NCI-H146 (cell line): ENCODE measurements around the gene UAP1L1.

Source experiments
- DNase-seq: peaks from one replicate; lab custom pipeline; 2025; lab: John Stamatoyannopoulos, UW

Gene UAP1L1

DNA sequence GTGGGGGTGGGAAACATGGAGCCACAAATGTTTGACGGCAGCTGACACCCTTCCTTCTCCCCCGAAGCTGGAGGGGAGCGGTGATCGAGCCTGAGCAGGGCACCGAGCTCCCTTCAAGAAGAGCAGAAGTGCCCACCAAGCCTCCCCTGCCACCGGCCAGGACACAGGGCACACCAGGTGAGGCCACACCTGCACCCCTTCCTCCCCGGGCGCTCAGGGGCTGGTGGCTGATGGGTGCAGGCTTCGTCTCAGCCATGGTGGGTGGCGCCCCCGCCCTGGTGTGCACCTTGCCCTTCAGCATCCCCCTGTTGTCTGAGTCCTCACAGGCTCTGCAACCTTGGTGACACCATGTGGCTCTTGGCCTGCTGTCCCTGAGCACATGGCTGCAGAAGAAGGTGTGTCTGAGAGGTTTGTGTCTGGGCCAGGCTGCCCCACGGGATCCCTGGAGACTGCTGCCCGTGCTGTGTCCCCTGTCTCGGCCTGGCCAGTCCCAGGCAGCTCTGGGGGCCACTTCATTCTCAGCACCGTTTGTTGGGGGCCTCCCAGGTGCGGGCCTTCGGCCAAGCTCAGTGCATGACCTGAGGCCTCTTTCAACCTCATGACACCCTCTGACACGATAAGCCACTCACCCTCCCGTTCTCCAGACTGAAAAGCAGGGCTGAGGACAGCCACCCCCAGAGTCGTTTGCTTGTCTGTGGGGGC, 20.6 kb downstream of the UAP1L1 start:
- DNase-seq: no peak

DNA sequence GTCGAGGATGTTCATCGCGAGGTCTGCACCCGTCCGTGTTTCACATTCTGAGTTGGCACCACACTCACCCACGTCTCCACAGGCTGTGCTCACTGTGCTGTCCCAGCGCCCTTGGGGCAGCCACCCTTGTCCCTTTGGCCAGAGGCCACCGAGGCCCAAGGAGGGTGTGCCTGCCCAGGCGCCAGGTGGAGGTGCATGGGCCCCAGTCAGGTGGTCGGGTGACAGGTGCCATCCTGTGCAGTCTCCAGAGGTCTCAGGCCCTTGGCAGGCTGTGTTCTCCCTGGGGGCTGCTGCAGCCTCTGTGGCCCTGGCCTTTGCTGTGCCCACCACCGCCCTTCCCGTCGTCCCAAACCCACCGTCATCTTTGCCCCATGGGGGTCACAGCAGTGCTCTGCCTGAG, 21.9 kb downstream of the UAP1L1 start:
- DNase-seq: no peak

DNA sequence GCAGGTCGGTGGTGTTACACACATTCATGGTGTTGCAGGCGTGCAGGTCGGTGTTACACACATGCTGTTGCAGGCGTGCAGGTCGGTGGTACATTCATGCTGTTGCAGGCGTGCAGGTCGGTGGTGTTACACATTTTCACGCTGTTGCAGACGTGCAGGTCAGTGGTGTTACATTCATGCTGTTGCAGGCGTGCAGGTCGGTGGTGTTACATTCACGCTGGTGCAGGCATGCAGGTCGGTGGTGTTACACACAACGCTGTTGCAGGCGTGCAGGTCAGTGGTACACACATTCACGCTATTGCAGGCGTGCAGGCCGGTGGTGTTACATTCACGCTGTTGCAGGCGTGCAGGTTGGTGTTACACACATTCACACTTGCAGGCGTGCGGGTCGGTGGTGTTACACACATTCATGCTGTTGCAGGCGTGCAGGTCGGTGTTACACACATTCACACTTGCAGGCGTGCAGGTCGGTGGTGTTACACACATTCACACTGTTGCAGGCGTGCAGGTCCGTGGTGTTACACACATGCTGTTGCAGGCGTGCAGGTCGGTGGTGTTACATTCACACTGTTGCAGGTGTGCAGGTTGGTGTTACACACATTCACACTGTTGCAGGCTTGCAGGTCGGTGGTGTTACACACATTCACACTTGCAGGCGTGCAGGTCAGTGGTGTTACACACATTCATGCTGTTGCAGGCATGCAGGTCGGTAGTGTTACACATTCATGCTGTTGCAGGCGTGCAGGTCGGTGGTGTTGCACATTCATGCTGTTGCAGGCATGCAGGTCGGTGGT, 26.1 kb downstream of the UAP1L1 start:
- DNase-seq: no peak

DNA sequence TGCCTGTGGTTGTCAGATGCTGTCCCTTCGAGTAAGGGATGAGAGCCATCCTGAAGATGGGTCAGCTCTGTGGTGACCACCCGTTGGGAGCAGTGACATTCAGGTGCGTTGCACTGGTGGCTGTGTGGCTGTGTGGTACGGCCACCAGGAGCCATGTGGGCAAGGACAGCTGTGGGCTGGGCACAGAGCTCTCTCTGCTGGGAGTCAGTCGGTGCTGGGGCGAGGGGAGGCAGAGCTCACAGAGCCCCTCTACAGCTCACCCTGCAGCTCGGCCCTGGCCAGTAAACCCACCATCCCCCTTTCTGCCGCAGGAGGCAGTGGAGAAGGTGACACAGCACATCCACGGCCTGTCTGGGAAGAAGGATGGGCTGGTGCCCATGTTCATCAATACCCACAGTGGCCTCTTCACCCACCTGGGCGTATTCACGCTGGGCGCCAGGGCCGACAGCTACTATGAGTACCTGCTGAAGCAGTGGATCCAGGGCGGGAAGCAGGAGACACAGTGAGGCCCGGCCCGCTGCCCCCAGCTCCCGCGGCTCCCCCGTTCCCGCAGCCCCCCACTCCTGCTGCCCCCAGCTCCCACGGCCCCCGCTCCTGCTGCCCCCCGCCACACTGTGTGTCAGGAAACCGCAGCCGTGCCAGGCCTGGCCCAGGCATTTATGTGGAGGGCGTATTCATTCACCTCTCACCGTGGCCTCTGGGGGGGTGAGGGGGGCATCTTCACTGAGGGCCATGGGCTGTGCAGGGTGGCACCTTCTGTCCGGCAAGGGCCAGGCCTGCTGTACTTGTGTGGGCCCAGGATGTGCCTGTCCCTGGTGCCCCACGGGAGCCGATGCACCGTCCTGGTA, 28.7 kb downstream of the UAP1L1 start:
- no peak for DNase-seq

DNA sequence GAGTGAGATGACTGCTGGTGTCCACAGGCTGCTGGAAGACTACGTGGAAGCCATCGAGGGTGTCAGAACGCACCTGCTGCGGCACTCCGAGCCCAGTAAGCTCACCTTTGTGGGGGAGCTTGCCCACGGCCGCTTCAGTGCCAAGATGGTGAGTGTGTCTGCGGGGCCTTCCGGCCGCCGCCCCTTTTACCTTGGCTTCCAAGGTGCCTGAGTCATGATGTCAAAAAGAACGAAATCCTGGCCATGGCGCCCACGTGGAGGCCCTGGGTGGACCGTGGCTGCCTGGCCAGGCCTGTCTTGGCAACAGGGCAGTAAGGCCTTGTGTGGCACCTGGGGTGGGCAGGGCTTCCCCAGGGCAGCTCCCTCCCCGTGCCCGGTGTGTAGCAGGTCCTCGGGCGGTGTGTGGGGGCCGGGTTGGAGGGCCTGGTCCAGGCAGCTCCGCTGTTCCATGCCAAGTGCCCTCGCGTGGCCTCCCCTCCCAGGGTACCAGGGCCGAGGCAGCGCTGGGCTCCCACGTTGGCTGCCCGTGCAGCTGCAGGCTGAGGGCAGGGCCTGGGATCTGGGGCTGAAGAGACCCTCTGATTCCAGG, 29.4 kb downstream of the UAP1L1 start:
- DNase-seq: no peak

DNA sequence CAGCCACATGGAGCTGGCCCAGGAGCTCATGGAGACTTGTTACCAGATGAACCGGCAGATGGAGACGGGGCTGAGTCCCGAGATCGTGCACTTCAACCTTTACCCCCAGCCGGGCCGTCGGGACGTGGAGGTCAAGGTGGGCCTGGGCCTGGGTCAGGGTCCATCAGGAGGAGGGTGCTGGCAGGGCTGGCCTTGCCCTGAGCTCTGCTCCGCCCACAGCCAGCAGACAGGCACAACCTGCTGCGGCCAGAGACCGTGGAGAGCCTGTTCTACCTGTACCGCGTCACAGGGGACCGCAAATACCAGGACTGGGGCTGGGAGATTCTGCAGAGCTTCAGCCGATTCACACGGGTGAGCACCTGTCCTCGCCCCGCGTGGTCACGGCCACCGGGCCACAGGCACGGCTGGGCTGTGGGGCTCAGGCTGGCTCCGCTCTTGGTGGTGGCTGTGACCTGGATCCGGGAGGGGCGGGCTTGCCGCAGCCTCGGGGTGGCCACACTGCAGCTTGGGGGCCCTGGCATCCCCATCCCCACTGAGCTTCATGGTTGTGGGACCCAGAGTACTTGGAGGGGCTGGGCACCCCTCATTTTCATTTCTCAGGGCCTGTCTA, 30.1 kb downstream of the UAP1L1 start:
- DNase-seq: no peak

DNA sequence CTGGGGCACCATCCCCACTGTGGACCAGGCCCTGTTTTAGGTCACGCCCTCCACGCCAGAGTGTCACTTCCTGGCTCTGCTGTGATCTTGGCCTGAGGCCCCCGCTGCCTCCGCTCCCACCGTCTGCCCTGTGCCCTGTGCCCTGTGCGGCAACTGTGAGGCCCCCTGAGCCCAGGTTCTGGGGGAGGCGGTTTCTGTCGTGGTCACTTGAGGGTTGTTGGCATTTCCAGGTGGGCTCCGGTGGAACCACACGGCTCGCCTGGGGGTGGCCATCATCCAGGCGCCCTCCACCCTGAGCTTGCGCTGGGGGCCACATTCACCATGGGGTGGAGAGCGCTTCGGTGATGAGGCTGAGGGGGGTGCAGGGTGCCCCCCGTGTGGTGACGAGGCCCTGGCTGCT, 30.7 kb downstream of the UAP1L1 start:
- no peak for DNase-seq

DNA sequence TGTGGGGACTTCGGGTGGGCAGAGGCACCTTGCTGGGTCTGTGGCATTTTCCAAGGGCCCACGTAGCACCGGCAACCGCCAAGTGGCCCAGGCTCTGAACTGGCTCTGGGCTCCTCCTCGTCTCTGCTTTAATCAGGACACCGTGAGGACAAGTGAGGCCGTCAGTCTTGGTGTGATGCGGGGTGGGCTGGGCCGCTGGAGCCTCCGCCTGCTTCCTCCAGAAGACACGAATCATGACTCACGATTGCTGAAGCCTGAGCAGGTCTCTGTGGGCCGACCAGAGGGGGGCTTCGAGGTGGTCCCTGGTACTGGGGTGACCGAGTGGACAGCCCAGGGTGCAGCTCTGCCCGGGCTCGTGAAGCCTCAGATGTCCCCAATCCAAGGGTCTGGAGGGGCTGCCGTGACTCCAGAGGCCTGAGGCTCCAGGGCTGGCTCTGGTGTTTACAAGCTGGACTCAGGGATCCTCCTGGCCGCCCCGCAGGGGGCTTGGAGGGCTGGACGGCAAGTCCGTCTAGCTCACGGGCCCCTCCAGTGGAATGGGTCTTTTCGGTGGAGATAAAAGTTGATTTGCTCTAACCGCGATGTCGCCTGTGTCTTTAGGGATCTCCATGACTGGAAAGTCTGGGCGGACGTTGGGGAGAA, 31.4 kb downstream of the UAP1L1 start:
- DNase-seq: no peak

DNA sequence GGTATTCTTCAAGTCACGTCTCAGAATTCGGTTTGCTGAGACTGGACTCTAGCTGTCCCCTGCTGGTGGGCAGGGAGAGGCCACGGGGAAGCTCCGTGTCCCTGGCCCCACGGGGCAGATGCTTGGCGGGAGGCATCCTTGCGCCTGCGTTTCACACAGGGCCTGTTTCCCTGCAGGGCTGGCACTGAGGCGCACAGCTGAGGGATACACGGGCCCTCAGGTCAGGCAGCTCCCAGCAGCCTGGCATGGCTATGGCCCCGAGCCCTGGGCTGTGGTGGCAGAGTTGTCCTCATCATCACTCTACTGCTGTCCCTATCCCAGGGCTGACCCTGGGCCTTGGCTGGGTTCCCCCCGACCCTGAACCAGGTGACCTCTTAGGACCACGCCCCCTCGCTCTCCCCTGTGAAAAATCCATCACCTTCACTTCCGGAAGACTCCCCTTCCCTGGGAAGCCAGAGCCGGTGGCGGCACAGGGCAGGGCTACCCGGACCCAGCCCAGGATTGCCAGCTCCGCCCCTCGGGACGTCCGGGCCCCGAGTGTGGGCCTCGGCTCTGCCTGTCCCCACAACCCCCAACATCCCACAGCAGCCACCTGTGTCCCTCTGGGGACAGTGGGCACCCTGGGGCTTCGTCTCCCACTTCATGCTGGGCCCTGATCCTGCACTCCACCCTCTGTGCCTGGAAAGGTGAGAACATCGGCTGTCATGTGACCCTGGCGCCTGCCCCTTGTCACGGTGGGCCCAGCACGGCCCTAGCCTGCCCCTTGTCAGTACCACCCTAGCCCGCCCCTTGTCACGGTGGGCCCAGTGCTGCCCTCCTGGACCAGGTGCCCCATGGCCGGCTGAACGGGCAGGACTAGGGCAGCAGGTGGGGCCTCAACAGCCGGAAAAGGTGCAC, 32.2 kb downstream of the UAP1L1 start:
- DNase-seq: no peak

DNA sequence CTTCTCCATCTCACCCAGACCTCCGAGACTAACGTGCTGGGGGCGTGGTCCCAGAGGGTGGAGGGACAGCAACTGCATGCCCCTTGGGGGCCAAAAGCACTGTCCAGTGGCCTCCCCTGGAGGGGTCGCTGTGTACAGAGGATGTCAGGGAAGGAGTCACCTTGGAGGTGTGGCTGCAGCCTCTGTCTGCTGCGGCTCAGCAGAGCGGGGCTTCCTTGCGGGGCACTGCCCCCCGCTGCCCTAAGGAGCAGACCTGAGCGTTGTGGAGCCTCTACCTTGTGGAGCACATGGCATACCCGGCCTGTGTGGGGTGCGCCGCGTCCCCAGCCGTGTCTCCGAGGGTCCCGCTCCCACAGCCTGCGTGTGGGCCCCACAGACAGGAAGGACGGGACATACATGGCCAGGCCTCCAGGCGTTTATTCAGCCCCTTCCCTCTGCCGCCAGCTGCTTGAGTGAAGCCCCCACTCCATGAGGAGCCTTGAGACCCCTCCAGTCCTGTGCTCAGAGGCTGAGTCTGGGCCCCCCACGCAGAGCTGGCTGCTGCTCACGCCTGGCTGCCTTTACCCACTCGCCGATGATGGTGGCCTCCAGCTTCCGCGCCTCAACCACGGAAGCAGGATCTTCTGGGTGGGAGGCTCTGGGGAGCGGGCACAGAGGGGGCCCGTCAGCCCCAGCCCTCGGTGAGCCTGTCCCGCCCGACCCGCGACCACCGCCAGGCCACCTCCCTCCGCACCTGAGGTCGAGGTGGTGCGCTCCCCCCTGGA, 33.0 kb downstream of the UAP1L1 start:
- no peak for DNase-seq

DNA sequence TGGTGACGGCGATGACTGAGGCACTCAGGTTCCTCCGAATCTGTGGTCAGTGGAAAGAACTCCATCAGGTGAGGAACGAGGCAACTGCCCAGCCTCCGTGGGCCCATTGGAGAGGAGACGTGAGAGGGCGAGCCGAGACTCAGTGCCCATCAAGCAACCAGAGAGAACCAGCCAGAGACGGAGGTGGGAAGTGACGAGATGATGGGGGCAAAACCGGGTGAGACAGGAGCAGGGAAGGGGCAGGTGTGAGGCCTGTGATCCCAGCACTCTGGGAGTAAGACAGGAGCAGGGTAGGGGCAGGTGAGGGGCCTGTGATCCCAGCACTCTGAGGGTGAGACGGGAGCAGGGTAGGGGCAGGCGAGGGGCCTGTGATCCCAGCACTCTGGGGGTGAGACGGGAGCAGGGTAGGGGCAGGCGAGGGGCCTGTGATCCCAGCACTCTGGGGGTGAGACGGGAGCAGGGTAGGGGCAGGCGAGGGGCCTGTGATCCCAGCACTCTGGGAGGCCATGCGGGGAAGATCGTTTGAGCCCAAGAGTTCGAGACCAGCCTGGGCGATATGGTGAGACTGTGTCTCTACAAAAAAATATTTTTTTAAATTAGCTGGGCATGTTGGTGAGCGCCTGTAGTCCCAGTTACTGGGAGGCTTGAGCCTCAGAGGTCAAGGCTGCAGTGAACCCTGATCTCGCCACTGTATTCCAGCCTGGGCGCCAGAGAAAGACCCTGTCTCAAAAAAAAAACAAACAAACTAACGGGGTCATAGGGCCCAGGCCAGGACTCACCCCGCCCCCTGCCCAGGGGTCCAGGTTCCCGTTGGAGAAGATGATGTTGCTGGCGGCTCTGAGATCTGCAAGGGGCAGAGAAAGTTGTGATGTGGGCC, 33.8 kb downstream of the UAP1L1 start:
- no peak for DNase-seq

DNA sequence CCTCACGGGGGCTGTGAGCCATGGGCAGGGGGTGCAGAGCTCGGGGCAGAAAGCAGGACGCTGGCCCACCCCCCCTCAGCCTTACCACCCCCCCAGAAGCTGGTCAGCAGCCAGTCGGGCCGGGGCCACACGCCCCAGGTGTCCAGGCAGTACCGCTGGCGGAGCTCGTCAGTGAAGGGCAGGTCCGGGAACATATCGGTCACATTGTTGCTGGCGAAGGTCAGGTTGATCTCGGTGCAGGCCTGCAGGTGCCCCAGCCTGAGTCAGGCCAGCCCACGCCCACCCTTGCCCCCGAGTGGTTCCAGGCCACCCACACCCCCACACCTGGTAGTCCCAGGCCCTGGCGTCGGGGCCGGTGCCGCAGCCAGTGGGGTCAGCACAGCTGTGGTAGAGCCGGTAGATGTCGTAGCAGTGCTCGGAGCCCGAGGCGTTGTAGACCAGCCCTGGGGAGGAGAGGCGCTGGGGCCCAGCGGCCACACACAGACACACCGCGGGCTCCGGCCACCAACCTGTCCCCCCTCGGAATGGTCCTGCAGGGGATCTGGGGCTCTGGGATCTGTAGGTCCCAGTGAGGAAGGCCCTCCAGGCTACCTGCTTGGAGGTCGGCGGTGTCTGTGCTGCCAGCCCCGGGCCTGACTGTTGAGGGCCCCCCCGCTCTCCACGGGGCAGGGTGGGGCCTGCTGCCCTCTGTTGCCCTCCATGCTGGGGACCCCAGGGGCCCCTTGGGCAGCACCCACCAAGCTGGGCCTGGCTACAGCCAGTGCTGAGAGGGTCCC, 34.7 kb downstream of the UAP1L1 start:
- no peak for DNase-seq

DNA sequence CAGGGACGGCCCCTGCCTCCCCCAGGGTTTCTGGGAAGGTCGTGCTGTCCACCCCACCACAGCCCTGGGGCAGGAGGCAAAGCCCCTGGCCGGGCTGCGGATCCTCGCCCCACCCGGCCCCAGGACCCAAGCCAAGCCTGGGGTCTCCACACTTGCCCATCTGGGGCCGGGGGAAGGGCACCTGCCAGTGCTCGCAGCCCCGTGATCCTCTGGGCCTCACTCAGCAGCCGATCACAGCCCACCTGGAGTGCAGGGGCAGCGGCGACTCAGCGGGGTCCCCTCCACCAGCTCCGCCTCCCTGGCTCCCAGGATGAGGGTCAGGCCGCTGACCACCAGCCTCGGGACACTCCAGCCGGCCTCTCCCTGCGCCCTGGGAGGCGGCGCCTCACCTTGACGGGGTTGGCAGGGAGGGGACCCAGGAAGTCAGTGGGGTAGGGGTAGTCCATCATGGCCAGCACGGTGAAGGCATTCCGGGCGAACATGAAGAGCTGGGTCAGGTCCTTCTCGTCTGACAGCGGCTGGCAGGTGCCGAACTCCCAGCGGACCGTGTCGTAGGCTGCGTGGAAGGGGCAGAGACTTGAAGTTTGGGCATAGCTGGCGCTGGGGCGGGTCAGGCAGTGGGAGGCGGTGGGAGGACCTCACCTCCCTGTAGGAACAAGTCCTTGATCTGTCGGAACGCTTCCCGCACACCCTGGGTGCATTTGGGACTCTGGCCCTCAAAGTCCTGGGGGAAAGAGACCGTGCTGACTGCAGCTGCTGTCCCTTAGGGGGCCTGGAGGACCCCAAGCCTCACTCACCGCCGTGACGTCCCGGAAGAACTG, 35.5 kb downstream of the UAP1L1 start:
- no peak for DNase-seq

DNA sequence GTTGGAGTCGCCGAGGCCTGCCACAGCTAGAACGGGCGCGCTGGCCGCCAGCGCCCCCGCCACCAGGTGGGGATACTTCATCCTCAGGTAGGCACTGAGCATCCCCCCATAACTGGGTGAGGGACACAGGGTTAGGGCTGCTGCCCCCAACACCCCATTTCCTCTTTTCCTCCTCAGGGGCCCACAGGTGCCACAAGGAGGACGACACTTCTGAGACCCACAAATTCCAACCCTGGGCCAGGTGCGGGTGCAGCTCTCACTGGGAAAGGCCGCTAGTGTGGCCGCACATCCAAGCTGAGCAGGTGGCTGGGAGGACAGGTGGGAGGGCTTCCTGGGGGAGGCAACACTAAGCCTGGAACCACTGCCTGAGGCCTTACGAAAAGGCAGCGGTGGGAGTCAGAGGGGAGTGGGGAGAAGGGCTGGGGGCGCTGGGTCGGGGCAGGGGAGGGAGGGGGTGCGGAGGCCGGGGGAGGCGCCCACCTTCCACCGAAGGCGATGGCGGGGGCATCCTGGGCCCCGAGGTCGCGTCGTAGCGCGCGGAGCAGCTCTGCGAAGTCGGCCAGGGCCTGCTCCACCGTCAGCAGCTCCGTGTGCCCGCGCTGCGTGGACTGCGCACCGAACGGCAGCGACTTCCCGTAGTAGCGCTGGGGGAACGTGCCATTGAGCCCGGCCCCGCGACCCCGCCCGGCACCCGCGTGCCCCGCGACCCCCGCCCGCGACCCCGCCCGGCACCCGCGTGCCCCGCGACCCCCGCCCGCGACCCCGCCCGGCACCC, 36.3 kb downstream of the UAP1L1 start:
- DNase-seq: no peak

DNA sequence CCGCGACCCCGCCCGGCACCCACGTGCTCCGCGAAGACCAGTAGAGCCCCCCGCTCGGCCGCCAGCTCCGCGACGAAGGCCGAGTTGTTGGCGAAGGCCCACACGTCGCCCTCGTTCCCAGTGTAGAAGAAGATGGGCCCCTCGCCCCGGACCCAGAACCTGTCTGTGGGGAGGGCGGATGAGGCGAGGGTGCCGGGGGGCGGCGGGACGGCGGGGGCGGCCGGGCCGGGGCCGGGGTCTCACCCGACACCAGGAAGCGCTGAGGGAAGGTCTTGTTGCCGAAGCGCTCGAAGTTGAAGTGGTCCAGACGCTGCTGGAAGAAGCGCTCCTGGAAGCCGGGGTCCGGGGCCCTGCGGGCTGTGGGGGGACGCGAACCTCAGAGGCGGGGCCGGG, 36.9 kb downstream of the UAP1L1 start:
- DNase-seq: no peak
